HEK293 (cell line): Measurements from ENCODE around the gene PAQR6.

Experiments used
- CTCF ChIA-PET: fragments of 350-600 bp; formaldehyde crosslinking; extraction: SDS; loops from one replicate; lab custom pipeline; 2021; ENCODE audit warnings: antibody characterized with exemption; lab: Yijun Ruan, JAX
- POLR2A ChIA-PET: fragments of 300-600 bp; formaldehyde crosslinking; extraction: SDS; loops from one replicate; lab custom pipeline; 2020; ENCODE audit warnings: antibody characterized with exemption, inconsistent platforms; lab: Yijun Ruan, JAX
- H3K27ac ChIP-seq: fragments of 200-500 bp; sonication (Bioruptor generic); 2 replicates; pipeline ENCODE4 v1.5.1; 2014; ENCODE audit warnings: low read depth, low read length, control low read depth, inconsistent platforms; ENCODE audit errors: extremely low read depth
- H3K36me3 ChIP-seq, 2 experiments: fragments of 200-500 bp in 1 of 2; sonication (Bioruptor generic) in 1 of 2; 1 replicate in 1 of 2; 2 replicates in 1 of 2; pipeline ENCODE4 v1.5.1; 2014 to 2017; ENCODE audit warnings: inconsistent platforms in 2 of 2, low read length in 2 of 2; ENCODE audit not compliant: control insufficient read depth in 2 of 2, insufficient read depth in 1 of 2
- H3K4me1 ChIP-seq: fragments of 200-500 bp; sonication (Bioruptor generic); 2 replicates; pipeline ENCODE4 v1.5.1; 2014; ENCODE audit warnings: mild to moderate bottlenecking, low read length, inconsistent platforms; ENCODE audit not compliant: control insufficient read depth, insufficient read depth
- H3K4me3 ChIP-seq: 2 replicates; pipeline ENCODE4 v1.5.1; 2011; ENCODE audit warnings: low read depth, mild to moderate bottlenecking, control low read depth, low read length, moderate library complexity
- H3K9me3 ChIP-seq: fragments of 200-500 bp; sonication (Bioruptor generic); 2 replicates; pipeline ENCODE4 v1.5.1; 2014; ENCODE audit warnings: low read depth, low read length, inconsistent platforms; ENCODE audit not compliant: control insufficient read depth, insufficient read depth
- BCL11A ChIP-seq: fragments of 450-650 bp; formaldehyde crosslinking; IDR thresholded peaks from 2 replicates; pipeline ENCODE4 v1.5.1; 2016; ENCODE audit warnings: low read depth, missing biosample characterization, missing genetic modification characterization
- EGR2 ChIP-seq: fragments of 450-650 bp; formaldehyde crosslinking; IDR thresholded peaks from 2 replicates; pipeline ENCODE4 v1.5.1; 2016; ENCODE audit warnings: low read depth, missing biosample characterization, missing genetic modification characterization
- HOXA7 ChIP-seq: sonication (generic); formaldehyde crosslinking; IDR thresholded peaks from 2 replicates; pipeline ENCODE4 v1.8.1; 2022; ENCODE audit warnings: missing genetic modification reagents, borderline replicate concordance
- ZBTB1 ChIP-seq: fragments of 450-650 bp; formaldehyde crosslinking; IDR thresholded peaks from 2 replicates; pipeline ENCODE4 v1.5.1; 2016; ENCODE audit warnings: missing biosample characterization, missing genetic modification characterization
- ZFP37 ChIP-seq: fragments of 450-650 bp; formaldehyde crosslinking; IDR thresholded peaks from 2 replicates; pipeline ENCODE4 v1.5.1; 2016; ENCODE audit warnings: missing biosample characterization, missing genetic modification characterization
- ZNF146 ChIP-seq: fragments of 450-650 bp; formaldehyde crosslinking; IDR thresholded peaks from 2 replicates; pipeline ENCODE4 v1.5.1; 2016; ENCODE audit warnings: missing biosample characterization, missing genetic modification characterization
- ZNF24 ChIP-seq: fragments of 450-650 bp; formaldehyde crosslinking; IDR thresholded peaks from 2 replicates; pipeline ENCODE4 v1.5.1; 2016; ENCODE audit warnings: missing biosample characterization, missing genetic modification characterization
- ZNF354C ChIP-seq: fragments of 450-650 bp; formaldehyde crosslinking; IDR thresholded peaks from 2 replicates; pipeline ENCODE4 v1.5.1; 2016; ENCODE audit warnings: missing biosample characterization, missing genetic modification characterization, low read depth, borderline replicate concordance
- ZNF585B ChIP-seq: fragments of 450-650 bp; formaldehyde crosslinking; IDR thresholded peaks from 2 replicates; pipeline ENCODE4 v1.5.1; 2016; ENCODE audit warnings: missing biosample characterization, missing genetic modification characterization
- ZNF830 ChIP-seq: fragments of 450-650 bp; IDR thresholded peaks from 2 replicates; pipeline ENCODE4 v1.5.0; 2018; ENCODE audit warnings: missing biosample characterization, missing genetic modification characterization, low read depth, mild to moderate bottlenecking, moderate library complexity
- ZNF837 ChIP-seq: fragments of 450-650 bp; formaldehyde crosslinking; IDR thresholded peaks from 2 replicates; pipeline ENCODE4 v1.5.1; 2016; ENCODE audit warnings: missing biosample characterization, missing genetic modification characterization
- TF ChIP-seq, protein P1 (sequence below): fragments of 450-650 bp; formaldehyde crosslinking; IDR thresholded peaks from 2 replicates; pipeline ENCODE4 v1.5.1; 2016; ENCODE audit warnings: missing biosample characterization, missing genetic modification characterization
- TF ChIP-seq, protein P2 (sequence below): fragments of 450-650 bp; formaldehyde crosslinking; IDR thresholded peaks from 2 replicates; pipeline ENCODE4 v1.5.1; 2016; ENCODE audit warnings: missing biosample characterization, missing genetic modification characterization, borderline replicate concordance
- TF ChIP-seq, protein P3 (sequence below): fragments of 450-650 bp; formaldehyde crosslinking; IDR thresholded peaks from 2 replicates; pipeline ENCODE4 v1.5.1; 2016; ENCODE audit warnings: missing biosample characterization, missing genetic modification characterization, low read depth
- TF ChIP-seq, protein P4 (sequence below): fragments of 450-650 bp; formaldehyde crosslinking; IDR thresholded peaks from 2 replicates; pipeline ENCODE4 v1.5.1; 2016; ENCODE audit warnings: missing biosample characterization, missing genetic modification characterization

PAQR6 gene

DNA sequence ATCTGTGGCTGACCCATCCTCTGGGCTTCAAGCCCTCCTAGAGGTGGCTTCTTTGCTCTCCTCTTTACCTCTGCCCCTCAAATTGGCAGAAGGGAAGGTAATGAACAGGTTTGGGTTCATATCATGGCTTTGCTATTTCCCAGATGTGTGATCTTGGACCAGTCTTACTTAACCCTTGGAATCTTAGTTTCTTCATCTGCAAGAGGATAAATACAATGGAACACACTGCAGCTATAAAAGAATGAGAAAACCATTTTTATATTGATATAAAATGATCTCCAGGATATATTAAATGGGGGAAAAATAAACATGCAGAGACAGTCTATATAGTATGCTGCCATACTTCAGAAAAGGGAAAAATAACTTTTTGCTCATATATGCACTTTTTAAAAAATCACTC, 42.0 kb upstream of the PAQR6 start:
- H3K4me3 ChIP-seq, result no peak overlapping the region
- ChIA-PET POLR2A (no interaction called here), CTCF (no interaction called here)
- H3K4me1 ChIP-seq, result no peaks in the 10 kb centered on the region; the same call in 1 of the 2 replicates
- TF ChIP-seq, protein P1, sequence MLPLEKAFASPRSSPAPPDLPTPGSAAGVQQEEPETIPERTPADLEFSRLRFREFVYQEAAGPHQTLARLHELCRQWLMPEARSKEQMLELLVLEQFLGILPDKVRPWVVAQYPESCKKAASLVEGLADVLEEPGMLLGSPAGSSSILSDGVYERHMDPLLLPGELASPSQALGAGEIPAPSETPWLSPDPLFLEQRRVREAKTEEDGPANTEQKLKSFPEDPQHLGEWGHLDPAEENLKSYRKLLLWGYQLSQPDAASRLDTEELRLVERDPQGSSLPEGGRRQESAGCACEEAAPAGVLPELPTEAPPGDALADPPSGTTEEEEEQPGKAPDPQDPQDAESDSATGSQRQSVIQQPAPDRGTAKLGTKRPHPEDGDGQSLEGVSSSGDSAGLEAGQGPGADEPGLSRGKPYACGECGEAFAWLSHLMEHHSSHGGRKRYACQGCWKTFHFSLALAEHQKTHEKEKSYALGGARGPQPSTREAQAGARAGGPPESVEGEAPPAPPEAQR (tag by site-specific recombination), result no peak
- no peak for TF ChIP-seq ZNF354C (tag by site-specific recombination)
- TF ChIP-seq, protein P2, sequence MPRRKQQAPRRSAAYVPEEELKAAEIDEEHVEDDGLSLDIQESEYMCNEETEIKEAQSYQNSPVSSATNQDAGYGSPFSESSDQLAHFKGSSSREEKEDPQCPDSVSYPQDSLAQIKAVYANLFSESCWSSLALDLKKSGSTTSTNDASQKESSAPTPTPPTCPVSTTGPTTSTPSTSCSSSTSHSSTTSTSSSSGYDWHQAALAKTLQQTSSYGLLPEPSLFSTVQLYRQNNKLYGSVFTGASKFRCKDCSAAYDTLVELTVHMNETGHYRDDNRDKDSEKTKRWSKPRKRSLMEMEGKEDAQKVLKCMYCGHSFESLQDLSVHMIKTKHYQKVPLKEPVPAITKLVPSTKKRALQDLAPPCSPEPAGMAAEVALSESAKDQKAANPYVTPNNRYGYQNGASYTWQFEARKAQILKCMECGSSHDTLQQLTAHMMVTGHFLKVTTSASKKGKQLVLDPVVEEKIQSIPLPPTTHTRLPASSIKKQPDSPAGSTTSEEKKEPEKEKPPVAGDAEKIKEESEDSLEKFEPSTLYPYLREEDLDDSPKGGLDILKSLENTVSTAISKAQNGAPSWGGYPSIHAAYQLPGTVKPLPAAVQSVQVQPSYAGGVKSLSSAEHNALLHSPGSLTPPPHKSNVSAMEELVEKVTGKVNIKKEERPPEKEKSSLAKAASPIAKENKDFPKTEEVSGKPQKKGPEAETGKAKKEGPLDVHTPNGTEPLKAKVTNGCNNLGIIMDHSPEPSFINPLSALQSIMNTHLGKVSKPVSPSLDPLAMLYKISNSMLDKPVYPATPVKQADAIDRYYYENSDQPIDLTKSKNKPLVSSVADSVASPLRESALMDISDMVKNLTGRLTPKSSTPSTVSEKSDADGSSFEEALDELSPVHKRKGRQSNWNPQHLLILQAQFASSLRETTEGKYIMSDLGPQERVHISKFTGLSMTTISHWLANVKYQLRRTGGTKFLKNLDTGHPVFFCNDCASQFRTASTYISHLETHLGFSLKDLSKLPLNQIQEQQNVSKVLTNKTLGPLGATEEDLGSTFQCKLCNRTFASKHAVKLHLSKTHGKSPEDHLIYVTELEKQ (tag by site-specific recombination), result no peak
- TF ChIP-seq ZFP37 (tag by site-specific recombination), result no peak
- TF ChIP-seq ZBTB1 (tag by site-specific recombination), result no peak
- TF ChIP-seq ZNF830, result no peak
- TF ChIP-seq BCL11A, result no peak
- TF ChIP-seq ZNF146, result no peak
- no peak for TF ChIP-seq ZNF837 (tag by site-specific recombination)
- TF ChIP-seq EGR2 (tag by site-specific recombination), result no peak
- TF ChIP-seq HOXA7 (CRISPR knock-in tag), result no peak
- TF ChIP-seq, protein P3, sequence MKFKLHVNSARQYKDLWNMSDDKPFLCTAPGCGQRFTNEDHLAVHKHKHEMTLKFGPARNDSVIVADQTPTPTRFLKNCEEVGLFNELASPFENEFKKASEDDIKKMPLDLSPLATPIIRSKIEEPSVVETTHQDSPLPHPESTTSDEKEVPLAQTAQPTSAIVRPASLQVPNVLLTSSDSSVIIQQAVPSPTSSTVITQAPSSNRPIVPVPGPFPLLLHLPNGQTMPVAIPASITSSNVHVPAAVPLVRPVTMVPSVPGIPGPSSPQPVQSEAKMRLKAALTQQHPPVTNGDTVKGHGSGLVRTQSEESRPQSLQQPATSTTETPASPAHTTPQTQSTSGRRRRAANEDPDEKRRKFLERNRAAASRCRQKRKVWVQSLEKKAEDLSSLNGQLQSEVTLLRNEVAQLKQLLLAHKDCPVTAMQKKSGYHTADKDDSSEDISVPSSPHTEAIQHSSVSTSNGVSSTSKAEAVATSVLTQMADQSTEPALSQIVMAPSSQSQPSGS (tag by site-specific recombination), result no peak
- no peak overlapping the region for H3K27ac ChIP-seq
- peaks cover 4 to 66% of the 10 kb centered on the region in 2 experiments; a peak in 2 of 3 replicates for H3K36me3 ChIP-seq
- no peaks in the 10 kb centered on the region for H3K9me3 ChIP-seq

DNA sequence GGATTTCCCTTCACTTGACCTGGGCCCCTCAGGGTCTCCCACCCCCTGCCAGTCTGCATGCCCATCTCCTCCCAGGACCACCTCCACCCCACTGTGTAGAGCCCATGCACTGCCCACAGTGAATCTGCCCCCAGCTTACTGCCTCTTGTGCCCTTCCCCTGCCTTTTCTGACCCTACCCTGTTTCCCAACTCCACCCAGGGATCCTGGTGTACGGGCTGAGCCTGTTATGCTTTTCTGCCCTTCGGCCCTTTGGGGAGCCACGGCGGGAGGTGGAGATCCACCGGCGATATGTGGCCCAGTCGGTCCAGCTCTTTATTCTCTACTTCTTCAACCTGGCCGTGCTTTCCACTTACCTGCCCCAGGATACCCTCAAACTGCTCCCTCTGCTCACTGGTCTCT, 38.2 kb upstream of the PAQR6 start:
- ChIA-PET CTCF (interaction anchor here (0.5 kb wide), 1 partner anchor 1951 kb away, joined by 3 read pairs; no protein-coding TSS in a partner anchor), POLR2A (no interaction called here)
- no peak overlapping the region for H3K27ac ChIP-seq
- no peak overlapping the region for H3K4me3 ChIP-seq
- H3K36me3 ChIP-seq, result peaks cover 4 to 37% of the 10 kb centered on the region in 2 experiments; a peak in 2 of 3 replicates
- TF ChIP-seq ZNF24 (tag by site-specific recombination), result no peak
- TF ChIP-seq, protein P4, sequence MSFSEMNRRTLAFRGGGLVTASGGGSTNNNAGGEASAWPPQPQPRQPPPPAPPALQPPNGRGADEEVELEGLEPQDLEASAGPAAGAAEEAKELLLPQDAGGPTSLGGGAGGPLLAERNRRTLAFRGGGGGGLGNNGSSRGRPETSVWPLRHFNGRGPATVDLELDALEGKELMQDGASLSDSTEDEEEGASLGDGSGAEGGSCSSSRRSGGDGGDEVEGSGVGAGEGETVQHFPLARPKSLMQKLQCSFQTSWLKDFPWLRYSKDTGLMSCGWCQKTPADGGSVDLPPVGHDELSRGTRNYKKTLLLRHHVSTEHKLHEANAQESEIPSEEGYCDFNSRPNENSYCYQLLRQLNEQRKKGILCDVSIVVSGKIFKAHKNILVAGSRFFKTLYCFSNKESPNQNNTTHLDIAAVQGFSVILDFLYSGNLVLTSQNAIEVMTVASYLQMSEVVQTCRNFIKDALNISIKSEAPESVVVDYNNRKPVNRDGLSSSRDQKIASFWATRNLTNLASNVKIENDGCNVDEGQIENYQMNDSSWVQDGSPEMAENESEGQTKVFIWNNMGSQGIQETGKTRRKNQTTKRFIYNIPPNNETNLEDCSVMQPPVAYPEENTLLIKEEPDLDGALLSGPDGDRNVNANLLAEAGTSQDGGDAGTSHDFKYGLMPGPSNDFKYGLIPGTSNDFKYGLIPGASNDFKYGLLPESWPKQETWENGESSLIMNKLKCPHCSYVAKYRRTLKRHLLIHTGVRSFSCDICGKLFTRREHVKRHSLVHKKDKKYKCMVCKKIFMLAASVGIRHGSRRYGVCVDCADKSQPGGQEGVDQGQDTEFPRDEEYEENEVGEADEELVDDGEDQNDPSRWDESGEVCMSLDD (tag by site-specific recombination), result no peak
- no peak for TF ChIP-seq ZNF585B (tag by site-specific recombination)
- no peaks in the 10 kb centered on the region for H3K9me3 ChIP-seq
- peaks cover under 1% of the 10 kb centered on the region for H3K4me1 ChIP-seq
